ENCODE results near the gene SIT1. TPM values are rescaled to one million over a fixed set of nuclear protein-coding genes. Genes with fewer than 3 reads are reported as not detected.

SIT1 gene
- total RNA-seq, 2 experiments from 2014 or later, result 74.6 to 75.8 TPM

DNA sequence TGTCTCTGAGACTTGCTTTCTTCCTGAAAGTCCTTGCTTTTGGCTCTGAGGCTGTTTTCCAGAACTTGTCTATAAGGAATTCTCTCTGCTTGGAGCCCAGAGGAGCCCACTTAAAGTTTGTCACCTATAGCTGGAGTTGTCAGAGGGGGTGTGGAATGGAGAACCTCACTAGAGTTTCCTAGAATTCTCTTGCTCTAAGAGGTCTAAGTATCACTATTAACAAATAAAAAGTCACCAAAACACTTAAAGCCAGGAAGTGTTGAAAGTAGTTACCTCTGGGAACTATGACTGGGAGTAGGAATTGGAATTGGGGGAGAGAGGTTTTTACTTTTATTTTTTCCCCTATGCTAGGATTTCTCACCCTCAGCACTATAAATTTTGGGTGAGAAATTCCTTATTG is 15.0 kb downstream of the SIT1 start:
- intact Hi-C loops (cut with micrococcal nuclease), result no loop called here
- Mint-ChIP-seq H3K36me3 (peaks cover 5% of the 10 kb centered on the region), H3K27me3 (no peaks in the 10 kb centered on the region), H3K4me3 (no peak overlapping the region), H3K9me3 (no peaks in the 10 kb centered on the region), H3K27ac (no peak overlapping the region), H3K4me1 (ENCODE audit: low read depth) (peaks cover 49% of the 10 kb centered on the region)
- DNase-seq, result no peak
- CTCF ChIA-PET, result interaction anchor here (0.5 to 1.6 kb wide), 5 partner anchors 11 to 149 kb away, joined by 3 to 6 read pairs (median 3); no protein-coding TSS in a partner anchor
- POLR2A ChIA-PET, result no interaction called here

DNA sequence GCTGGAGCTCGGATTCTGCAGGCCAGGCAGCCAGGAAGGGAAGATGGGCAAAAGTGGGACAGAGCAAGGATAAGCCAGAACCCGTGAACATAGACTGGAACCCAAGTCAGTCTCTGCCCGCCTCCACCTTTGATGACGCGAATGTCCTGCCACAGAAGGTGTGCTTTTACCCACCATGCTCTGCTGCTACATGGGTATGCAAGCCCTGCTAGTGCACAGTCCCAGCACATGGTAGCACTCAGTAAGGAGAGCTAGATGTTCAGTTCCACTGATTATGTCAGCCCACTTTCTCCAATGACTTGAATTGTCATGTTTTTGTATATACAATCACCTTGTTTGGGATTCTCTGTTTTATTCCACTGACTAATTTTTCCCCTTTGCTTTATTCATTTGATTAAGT is 21.1 kb downstream of the SIT1 start:
- ChIA-PET CTCF (interaction anchor here (0.6 to 2.8 kb wide), 4 partner anchors 10 to 26 kb away, joined by 3 to 24 read pairs (median 4); no protein-coding TSS in a partner anchor), POLR2A (interaction anchor here (0.7 kb wide), 1 partner anchor 30 kb away, joined by 3 read pairs; no protein-coding TSS in a partner anchor)
- Mint-ChIP-seq H3K9me3 (no peaks in the 10 kb centered on the region), H3K27ac (no peak overlapping the region), H3K27me3 (no peaks in the 10 kb centered on the region), H3K4me3 (no peak overlapping the region), H3K4me1 (ENCODE audit: low read depth) (peaks cover 4% of the 10 kb centered on the region), H3K36me3 (no peaks in the 10 kb centered on the region)
- DNase-seq, result peak; percentile 15
- intact Hi-C loops (cut with micrococcal nuclease), result no loop called here

DNA sequence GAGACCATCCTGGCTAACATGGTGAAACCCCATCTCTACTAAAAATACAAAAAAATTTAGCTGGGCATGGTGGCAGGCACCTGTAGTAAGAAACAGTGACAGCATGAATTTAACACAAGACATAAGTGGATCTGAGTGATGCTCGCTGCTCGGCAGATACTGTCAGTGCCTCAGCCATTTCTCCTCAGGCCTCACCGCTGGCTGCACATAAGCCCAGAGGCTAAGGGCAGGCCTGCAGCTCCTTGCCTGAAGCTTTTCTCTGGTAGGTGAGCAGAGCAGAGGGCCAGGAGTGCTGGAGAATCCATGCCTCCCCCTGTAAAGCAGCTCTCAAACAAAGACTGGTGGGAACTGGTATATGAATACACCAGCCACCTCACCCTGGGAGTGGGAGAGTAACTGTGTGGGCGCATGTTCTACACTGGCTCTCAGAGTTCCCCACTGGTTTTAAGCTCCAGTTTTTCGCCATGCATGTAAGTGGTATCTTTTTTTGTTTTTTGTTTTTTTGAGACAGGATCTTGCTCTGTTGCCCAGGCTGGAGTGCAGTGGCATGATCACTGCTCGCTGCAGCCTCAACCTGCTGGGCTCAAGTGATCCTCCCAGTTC is 22.2 kb downstream of the SIT1 start:
- ChIA-PET POLR2A (interaction anchor here (0.6 to 1.4 kb wide), 4 partner anchors 17 to 73 kb away, joined by 3 to 4 read pairs (median 4); partner anchors contain the start of gene RMRP), CTCF (interaction anchor here (1.3 to 2.8 kb wide), 3 partner anchors 17 to 25 kb away, joined by 3 to 24 read pairs (median 6); no protein-coding TSS in a partner anchor)
- Mint-ChIP-seq H3K4me3 (no peak overlapping the region), H3K36me3 (no peaks in the 10 kb centered on the region), H3K9me3 (no peaks in the 10 kb centered on the region), H3K27me3 (no peaks in the 10 kb centered on the region), H3K27ac (no peak overlapping the region), H3K4me1 (ENCODE audit: low read depth) (peaks cover 3% of the 10 kb centered on the region)
- intact Hi-C loops (cut with micrococcal nuclease), result no loop called here
- DNase-seq, result peak; percentile 4

DNA sequence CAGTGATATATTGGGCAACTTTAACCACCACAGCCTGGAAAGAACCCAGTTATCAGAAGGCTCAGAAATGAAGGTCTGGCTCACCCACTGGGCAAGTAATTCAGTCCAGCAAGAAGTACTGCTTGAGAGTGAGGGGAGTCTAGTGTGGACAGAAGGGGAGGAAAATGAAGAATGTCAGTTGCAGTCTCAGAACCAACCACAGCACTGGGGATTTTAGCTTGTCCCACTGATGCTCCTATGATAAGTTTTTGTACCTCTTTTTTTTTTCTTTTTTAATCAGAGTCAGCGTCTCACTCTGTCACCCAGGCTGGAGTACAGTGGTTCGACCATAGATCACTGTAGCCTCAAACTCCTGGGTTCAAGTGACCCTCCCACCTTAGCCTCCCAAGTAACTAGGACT is 23.2 kb downstream of the SIT1 start:
- ChIA-PET POLR2A (interaction anchor here (1.4 kb wide), 1 partner anchor 30 kb away, joined by 3 read pairs; the partner anchor contains the start of gene RMRP), CTCF (interaction anchor here (2.8 kb wide), 1 partner anchor 16 kb away, joined by 24 read pairs; no protein-coding TSS in a partner anchor)
- Mint-ChIP-seq H3K27ac (no peak overlapping the region), H3K4me1 (ENCODE audit: low read depth) (peaks cover 3% of the 10 kb centered on the region), H3K36me3 (no peaks in the 10 kb centered on the region), H3K9me3 (no peaks in the 10 kb centered on the region), H3K4me3 (no peak overlapping the region), H3K27me3 (no peaks in the 10 kb centered on the region)
- no peak for DNase-seq
- intact Hi-C loops (cut with micrococcal nuclease), result no loop called here

DNA sequence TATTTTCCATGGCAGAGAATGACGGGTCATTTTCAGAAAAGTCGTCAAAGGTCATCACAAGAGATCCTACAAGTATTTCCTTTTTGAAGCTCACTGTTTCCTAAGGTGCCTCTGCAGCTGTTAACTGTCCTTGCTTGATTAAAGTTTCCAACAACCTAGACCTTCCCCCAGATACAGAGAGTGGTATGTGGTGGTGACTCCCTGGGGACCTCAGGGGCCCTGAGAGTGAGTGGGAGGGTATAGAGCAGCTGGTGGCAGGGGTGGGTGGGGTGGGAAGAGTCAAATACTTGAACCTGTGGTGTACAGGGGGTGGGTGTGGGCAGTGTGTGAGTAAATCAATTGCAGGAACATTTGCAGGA is 31.0 kb downstream of the SIT1 start:
- Mint-ChIP-seq H3K27me3 (no peaks in the 10 kb centered on the region), H3K4me1 (ENCODE audit: low read depth) (peaks cover 37% of the 10 kb centered on the region), H3K36me3 (no peaks in the 10 kb centered on the region), H3K27ac (peak overlapping the region; percentile 87), H3K4me3 (no peak overlapping the region), H3K9me3 (no peaks in the 10 kb centered on the region)
- intact Hi-C loops (cut with micrococcal nuclease), result loop anchor here (1.0 kb wide), 2 partner anchors 15 to 38 kb away; no protein-coding TSS in a partner anchor
- CTCF ChIA-PET, result interaction anchor here (0.6 to 2.7 kb wide), 11 partner anchors 9 to 658 kb away, joined by 3 to 23 read pairs (median 7); partner anchors contain the start of genes CCDC107 and RMRP
- DNase-seq, result no peak
- POLR2A ChIA-PET, result interaction anchor here (0.7 to 2.5 kb wide), 8 partner anchors 9 to 548 kb away, joined by 3 to 16 read pairs (median 6); partner anchors contain the start of genes CCDC107, RMRP and VCP

DNA sequence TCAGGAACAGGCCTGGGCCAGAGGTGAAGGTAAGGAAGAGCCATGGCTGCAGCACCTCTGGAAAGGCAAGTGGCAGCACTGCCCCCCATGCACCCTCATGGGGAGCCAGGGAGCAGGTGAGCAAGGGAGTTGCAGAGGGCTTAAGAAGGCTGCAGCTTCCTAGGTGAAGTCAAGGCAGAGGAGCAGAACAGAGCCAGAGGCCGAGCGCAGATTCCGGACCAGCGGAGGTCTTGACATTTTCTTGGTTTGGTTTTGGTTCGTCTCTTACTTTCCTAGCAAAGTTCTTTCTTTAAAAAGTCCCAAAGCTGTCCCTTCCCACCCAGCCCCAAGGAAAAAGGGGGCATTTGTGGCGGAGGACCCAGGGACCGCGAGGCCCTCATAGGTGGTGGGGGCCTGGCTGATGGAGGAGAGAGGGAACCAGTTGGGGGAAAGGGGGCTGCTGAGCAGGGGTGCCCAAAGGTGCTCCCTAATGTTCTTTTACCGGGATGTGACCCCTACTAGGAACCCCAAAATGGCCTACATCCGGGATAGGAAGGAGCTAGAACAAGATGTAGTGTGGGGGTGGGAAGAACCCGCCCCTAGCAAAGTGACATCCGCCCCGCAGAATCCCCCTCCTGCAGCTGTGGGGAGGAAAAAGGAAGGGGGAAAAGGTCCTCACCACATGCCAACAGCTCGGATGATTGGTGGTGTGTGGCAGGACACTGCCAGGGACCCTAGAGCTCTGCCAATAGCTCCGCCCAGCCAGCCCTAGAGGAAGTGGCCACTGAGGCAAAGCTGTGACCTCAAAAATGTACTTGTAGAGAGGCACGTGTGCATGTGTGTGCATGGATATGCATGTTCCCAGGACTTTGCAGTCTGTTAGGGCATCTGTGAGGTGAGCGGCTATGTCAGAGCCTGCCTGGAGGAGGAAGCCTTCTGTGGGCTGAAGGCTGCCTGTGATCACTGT is 31.6 kb downstream of the SIT1 start:
- ChIA-PET CTCF (interaction anchor here (0.6 to 2.7 kb wide), 12 partner anchors 8 to 657 kb away, joined by 3 to 23 read pairs (median 6); partner anchors contain the start of genes CCDC107 and RMRP), POLR2A (interaction anchor here (0.7 to 2.5 kb wide), 7 partner anchors 13 to 547 kb away, joined by 3 to 16 read pairs (median 6); partner anchors contain the start of genes CCDC107, RMRP and VCP)
- Mint-ChIP-seq H3K27me3 (no peaks in the 10 kb centered on the region), H3K27ac (peak overlapping the region; percentile 87), H3K4me3 (peak overlapping the region; percentile 2), H3K9me3 (no peaks in the 10 kb centered on the region), H3K4me1 (ENCODE audit: low read depth) (peaks cover 37% of the 10 kb centered on the region), H3K36me3 (no peaks in the 10 kb centered on the region)
- DNase-seq, result peak; percentile 69
- intact Hi-C loops (cut with micrococcal nuclease), result loop anchor here (1.0 kb wide), 2 partner anchors 15 to 38 kb away; no protein-coding TSS in a partner anchor

DNA sequence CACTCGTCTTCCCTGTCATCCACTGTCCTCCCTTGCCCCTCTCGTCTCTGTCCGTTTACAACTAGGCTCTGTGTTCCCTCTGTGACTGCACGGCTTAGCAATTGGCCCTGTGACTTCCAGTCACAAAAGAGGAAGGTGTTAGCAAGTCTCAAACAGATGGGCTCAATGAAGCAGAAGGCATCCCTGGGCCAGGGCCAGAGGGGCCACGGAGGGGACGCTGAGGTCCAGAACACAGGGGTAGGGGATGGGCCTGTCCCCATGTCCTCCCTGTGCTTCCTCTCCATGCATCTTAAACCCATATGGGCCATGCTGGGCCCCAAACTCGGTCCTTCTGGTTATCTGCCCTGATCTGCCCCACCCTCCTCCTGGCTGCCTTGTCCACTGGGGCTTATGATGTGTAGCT is 32.4 kb downstream of the SIT1 start, which contains the start of gene CD72:
Gene CD72, minus strand, starts transcription at position 89 of the 403 bp plus-strand sequence. CDS start 110 bp downstream, outside the sequence.
- H3K36me3 Mint-ChIP-seq, result no peaks in the 10 kb centered on the region
- peak within 1 kb of the TSS; percentile 87 for H3K27ac Mint-ChIP-seq
- H3K9me3 Mint-ChIP-seq, result no peaks in the 10 kb centered on the region
- CTCF ChIA-PET, result interaction anchor here (0.7 to 2.2 kb wide), 5 partner anchors 11 to 264 kb away, joined by 3 to 7 read pairs (median 5); no protein-coding TSS in a partner anchor
- no peaks in the 10 kb centered on the region for H3K27me3 Mint-ChIP-seq
- intact Hi-C loops (cut with micrococcal nuclease), result no loop called here
- POLR2A ChIA-PET, result no interaction called here
- DNase-seq, result no peak
- H3K4me1 Mint-ChIP-seq (ENCODE audit: low read depth), result peaks cover 37% of the 10 kb centered on the region
- peak within 1 kb of the TSS; percentile 77 for H3K4me3 Mint-ChIP-seq

DNA sequence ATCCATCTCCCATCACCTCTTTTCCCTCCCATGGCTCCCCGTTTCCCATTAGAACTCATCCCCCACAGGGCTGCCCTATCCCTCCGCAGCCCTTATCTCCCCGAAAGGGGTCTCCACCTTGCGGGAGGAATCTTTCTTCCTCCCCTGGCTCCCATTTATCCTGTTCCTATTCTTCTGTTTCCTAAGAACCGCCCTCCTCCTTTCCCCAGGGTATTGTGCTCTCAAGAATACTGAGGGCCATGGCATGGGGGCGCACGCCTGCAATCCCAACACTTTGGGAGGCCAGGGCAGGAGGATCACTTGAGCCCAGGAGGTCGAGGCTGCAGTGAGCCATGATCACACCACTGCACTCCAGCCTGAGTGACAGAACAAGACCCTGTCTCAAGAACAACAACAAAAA is 33.2 kb downstream of the SIT1 start:
- DNase-seq, result no peak
- Mint-ChIP-seq H3K4me1 (ENCODE audit: low read depth) (peaks cover 37% of the 10 kb centered on the region), H3K27me3 (no peaks in the 10 kb centered on the region), H3K4me3 (peak overlapping the region; percentile 77), H3K9me3 (no peaks in the 10 kb centered on the region), H3K27ac (peak overlapping the region; percentile 79), H3K36me3 (no peaks in the 10 kb centered on the region)
- ChIA-PET POLR2A (interaction anchor here (1.3 to 2.1 kb wide), 2 partner anchors 13 to 32 kb away, joined by 5 to 7 read pairs; partner anchors contain the start of gene TESK1), CTCF (interaction anchor here (0.6 to 3.3 kb wide), 14 partner anchors 10 to 118 kb away, joined by 3 to 24 read pairs (median 4); partner anchors contain the start of genes CREB3 and TLN1)
- intact Hi-C loops (cut with micrococcal nuclease), result loop anchor here (1.0 kb wide), 1 partner anchor 29 kb away; no protein-coding TSS in a partner anchor

DNA sequence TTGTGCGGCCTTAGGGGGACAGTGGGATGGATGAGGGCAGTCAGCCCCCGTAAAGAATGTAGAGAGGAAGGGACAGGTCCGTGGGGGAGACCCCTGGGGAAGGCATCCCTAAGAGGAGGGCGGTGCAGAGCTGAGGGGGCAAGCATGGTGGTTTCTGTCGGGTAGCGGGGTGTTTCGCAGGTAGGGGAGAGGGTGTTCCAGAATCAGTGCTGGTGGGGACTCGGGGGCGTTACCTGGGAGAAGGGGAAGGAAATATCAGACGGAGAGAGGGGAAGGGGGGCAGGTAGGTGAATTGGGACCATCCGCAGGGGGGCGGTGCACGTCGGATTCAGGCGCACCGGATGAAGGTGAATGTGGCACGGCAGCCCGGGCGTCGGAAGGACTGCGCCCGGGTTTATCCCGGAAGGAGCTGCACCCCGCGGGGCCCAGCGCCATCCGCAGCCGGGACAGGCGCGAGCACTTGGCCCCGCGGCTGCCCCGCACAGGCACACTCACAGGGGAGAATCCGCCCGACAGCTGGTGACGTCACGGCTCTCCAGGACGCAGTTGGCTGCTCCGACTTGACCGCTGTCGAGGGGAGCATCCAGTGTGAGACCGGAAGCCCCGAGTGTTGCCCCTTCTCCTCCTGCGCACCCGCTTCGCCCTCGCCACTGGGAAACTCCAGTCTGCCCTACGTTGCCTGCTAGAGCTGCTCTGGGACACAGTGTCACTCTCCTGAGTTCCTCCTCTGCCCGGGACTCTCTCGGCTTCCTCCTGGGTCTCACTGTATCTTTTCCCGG is 33.9 kb downstream of the SIT1 start:
- CTCF ChIA-PET, result interaction anchor here (0.6 to 3.3 kb wide), 12 partner anchors 9 to 119 kb away, joined by 3 to 24 read pairs (median 4); partner anchors contain the start of genes CREB3 and TLN1
- Mint-ChIP-seq H3K4me3 (peak overlapping the region; percentile 77), H3K4me1 (ENCODE audit: low read depth) (peaks cover 37% of the 10 kb centered on the region), H3K27ac (peak overlapping the region; percentile 79), H3K27me3 (no peaks in the 10 kb centered on the region), H3K36me3 (no peaks in the 10 kb centered on the region), H3K9me3 (no peaks in the 10 kb centered on the region)
- DNase-seq, result peak; percentile 80
- intact Hi-C loops (cut with micrococcal nuclease), result loop anchor here (1.0 kb wide), 1 partner anchor 29 kb away; no protein-coding TSS in a partner anchor
- POLR2A ChIA-PET, result interaction anchor here (1.0 to 2.1 kb wide), 3 partner anchors 12 to 114 kb away, joined by 3 to 7 read pairs (median 5); partner anchors contain the start of gene TESK1

DNA sequence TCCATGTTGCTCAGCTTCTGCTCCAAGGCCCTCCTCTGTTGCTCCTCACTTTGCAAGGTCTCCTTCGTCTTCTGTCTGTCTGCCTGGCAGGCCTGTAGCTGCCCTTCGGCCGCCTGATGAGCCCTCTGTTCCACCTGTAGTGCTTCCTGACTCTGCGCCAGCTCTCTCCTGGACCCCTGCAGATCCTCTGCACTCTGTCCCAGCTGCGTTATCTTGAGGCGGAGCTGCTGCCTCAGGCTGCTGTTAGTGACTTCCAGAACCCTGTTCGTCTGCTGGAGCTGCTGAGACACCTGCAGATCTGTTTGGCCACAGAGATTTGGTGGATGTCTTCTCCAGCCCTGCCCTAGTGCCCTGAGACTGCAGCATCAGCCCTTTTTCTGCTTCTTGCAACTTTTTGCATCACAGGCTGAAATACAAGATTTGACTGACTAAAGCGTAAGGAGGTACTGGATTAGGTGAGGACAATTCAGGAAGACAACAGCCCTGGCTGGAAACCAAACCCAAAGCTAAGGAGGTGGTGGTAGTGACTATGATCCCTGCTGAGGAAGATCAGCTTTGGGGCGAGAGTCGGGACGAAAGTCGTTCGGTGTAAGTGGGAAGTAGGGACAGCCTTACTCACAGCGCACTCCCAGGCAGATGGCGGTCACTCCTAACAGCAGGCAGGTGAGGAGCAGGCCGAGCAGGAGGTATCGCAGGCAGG is 34.6 kb downstream of the SIT1 start:
- CTCF ChIA-PET, result interaction anchor here (0.8 to 3.3 kb wide), 12 partner anchors 10 to 128 kb away, joined by 3 to 24 read pairs (median 5); partner anchors contain the start of genes CCDC107, RMRP and TLN1
- POLR2A ChIA-PET, result interaction anchor here (1.0 to 2.1 kb wide), 3 partner anchors 11 to 115 kb away, joined by 3 to 7 read pairs (median 5); partner anchors contain the start of gene TESK1
- Mint-ChIP-seq H3K36me3 (no peaks in the 10 kb centered on the region), H3K27me3 (no peaks in the 10 kb centered on the region), H3K27ac (no peak overlapping the region), H3K4me1 (ENCODE audit: low read depth) (peaks cover 40% of the 10 kb centered on the region), H3K4me3 (peak overlapping the region; percentile 77), H3K9me3 (no peaks in the 10 kb centered on the region)
- DNase-seq, result no peak
- intact Hi-C loops (cut with micrococcal nuclease), result no loop called here
